HG03135 (cell line): ENCODE data around the gene SLC6A13.
"Not testable (repeated sequence)": the region's sequence is repeated elsewhere in the genome, so short reads cannot be mapped to it uniquely, and the experiment has no call there.

Source experiments
- ATAC-seq: cut with Tn5 transposase; IDR thresholded peaks from one replicate; pipeline ENCODE4 v1.9.1; 2021; ENCODE audit warnings: mild to moderate bottlenecking, moderate library complexity; ENCODE audit not compliant: unreplicated experiment

The SLC6A13 gene

DNA sequence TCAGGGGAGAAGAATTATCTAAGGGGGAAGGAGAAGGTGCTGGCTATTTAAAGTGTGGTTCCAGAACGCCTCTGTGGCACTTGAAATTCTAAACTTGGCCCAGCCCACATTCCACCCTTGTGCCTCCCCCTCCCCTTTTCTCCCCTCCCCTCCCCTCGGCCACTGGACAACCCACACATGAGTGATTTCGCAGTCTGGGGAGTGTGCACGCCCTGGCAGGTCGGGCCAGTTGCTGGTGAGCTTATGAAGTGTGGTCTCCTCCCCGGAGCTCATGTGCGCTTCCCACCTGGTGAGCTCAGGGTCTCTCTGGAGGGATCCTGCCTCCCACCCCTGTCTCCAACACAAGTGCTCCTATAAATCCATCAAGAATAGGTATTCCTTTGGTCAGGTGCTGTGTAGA, at the start of gene SLC6A13:
Gene SLC6A13, minus strand, starts transcription at position 20 of the 400 bp plus-strand sequence. CDS start 2,784 bp downstream, outside the sequence.
- no peak for ATAC-seq

DNA sequence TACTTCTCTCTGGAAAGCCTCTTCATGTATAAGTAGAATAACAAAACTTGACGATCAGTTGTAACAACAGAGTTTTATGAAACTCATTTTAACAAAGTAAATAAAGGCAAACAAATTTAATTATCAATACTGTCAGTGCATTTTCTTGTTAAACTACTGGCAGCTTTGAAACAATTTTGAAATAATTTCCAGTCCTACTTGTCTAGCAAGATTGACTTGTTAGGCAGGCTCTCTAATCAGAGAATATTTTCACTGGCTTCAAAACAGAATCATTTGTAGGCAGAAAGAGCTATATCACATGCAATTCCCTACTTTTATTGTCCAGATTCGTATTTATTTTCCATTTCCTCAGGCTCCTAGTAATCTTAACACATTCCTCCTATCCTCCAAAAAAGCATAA, 45.9 kb upstream of the SLC6A13 start:
- ATAC-seq = no peak

DNA sequence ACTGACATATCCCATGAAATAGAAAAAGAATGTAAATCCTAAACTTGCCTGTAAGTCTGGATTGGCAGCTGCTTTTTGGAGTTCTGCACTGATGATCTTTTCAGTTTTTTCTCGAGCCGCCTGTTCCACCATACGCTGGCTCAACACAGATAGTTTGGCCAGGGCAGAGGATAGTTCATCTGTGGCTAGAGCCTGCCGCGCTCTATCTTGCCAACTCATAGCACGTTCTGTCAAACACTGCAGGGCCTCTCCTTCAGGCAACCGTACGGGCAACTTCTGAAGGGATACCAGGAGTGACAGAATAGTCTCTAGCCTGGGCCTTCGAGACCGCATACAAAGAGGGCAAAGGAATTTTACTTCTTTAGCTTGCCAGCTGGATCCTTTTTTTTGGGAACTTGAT, 44.8 kb upstream of the SLC6A13 start:
- ATAC-seq = no peak

DNA sequence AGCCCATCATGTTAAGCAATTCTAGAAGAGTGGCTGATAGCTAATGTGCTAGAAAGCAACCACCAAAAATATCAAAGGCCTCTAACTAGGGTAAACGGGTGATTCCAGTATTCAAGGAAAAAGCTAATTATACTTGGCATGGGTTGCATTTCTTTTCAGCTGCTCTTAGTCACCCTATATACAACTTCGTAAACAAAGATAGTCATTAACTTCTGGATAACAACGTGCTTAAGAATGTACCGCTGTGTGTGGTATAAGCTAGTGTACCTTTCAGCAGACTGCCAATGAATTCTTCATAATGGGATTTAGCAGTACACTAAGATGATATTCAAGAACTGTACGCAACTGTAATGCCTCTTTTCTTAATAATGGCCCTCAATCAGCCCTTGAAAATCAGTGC, 42.2 kb upstream of the SLC6A13 start:
- ATAC-seq = no peak

DNA sequence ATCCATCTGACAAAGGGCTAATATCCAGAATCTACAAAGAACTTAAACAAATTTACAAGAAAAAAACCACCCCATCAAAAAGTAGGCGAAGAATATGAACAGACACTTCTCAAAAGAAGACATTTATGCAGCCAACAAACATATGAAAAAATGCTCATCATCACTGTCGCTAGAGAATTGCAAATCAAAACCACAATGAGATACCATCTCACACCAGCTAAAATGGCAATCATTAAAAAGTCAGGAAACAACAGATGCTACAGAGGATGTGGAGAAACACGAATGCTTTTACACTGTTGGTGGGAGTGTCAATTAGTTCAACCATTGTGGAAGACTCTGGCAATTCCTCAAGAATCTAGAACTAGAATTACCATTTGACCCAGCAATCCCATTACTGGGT, 40.1 kb upstream of the SLC6A13 start:
- ATAC-seq = not testable (repeated sequence)

DNA sequence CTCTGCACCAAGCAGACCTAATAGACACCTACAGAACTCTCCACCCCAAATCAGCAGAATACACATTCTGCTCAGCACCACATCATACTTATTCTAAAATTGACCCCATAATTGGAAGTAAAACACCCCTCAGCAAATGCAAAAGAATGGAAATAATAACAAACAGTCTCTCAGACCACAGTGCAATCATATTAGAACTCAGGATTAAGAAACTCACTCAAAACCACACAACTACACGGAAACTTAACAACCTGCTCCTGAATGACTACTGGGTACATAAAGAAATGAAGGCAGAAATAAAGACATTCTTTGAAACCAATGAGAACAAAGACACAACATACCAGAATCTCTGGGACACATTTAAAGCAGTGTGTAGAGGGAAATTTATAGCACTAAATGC, 37.5 kb upstream of the SLC6A13 start:
- not testable (repeated sequence) for ATAC-seq

DNA sequence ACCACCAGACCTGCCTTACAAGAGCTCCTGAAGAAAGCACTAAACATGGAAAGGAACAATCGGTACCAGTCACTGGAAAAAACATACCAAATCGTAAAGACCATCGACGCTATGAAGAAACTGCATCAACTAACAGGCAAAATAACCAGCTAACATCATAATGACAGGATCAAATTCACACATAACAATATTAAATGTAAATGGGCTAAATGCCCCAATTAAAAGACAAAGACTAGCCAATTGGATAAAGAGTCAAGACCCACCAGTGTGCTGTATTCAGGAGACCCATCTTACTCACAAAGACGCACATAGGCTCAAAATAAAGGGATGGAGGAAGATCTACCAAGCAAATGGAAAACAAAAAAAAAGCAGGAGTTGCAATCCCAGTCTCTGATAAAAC, 36.9 kb upstream of the SLC6A13 start:
- ATAC-seq = not testable (repeated sequence)

DNA sequence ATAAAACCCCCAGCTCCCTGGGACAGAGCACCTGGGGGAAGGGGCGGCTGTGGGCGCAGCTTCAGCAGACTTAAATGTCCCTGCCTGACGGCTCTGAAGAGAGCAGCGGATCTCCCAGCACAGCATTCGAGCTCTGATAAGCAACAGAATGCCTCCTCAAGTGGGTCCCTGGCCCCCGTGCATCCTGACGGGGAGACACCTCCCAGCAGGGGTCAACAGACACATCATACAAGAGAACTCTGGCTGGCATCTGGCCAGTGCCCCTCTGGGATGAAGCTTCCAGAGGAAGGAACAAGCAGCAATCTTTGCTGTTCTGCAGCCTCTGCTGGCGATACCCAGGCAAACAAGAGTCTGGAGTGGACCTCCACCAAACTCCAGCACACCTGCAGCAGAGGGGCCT, 35.4 kb upstream of the SLC6A13 start:
- not testable (repeated sequence) for ATAC-seq

DNA sequence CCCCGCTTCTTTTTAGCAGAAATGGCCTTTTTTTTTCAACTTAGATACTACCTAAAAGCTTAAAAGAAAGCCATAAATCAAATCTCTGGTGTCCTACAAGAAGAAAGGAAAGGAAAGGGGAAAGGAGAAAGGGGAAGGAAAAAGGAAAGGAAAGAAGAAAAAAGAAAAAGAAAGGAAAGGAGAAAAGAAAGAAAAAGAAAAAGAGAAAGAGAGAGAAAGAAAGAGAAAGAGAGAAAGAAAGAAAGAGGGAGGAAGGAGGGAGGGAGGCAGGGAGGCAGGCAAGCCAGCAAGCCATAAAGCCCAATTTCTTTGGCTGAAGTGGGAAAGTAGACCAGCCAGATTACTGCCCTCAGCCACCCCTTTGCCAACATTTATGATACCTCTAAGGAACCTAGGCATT, 32.5 kb upstream of the SLC6A13 start:
- ATAC-seq = no peak

DNA sequence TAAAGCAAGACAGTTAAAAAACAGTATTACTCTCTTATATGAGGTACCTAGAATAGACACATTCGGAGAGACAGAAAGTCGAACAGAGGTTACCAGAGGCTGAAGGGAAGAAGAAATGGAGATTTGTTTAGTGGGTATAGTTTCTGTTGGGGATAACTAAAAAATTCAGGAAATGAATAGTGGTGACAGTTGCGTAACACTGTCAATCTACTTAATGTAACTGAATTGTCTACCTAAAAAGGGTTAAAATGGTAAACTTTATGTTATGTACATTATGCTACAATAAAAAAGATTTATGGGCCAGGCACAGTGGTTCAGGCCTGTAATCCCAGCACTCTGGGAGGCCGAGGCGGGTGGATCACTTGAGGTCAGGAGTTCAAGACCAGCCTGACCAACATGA, 30.6 kb upstream of the SLC6A13 start:
- ATAC-seq = no peak

DNA sequence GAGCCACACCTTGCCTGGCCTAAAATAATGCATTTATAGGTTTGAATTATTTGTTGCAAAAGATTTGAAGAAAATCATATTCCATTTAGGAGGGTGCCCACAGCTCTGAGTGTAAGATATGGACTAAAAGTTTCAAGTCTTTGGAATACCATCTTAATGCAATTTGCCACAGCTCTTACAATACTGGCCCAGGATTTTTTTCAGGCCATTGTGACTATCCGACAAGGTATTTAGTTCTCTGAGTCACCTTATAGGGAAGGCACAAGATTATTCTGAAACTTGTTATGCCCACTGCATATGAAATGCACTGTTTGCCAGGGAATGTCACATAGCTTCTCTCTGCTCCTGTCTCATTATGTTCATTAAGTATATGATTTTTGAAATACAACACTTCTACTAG, 29.6 kb upstream of the SLC6A13 start:
- no peak for ATAC-seq

DNA sequence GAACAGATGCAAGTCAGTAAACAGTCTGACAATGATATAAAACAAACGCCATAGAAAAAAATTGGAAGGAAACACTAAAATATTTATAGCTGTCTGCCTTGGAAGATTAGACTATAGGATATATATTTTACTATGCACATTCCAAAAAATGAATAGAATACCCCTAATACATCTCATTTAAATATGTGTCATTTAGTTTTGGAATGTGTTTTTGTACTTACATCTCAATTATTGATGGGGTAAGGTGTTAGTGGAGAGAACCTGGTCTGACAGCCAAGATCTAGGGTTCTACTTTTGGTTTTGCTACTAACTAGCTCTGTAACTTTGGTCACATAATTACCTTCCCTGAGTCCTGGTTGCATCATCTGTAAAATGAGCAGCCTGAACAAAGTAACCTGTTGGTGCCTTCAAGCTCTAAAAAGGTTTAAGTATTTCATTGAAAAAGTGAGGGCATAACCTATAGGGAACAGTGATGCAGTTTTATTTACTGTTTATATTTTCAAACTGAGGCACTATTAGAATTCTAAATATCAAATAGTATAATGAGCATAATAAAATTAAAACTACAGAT, 28.6 kb upstream of the SLC6A13 start:
- ATAC-seq = no peak

DNA sequence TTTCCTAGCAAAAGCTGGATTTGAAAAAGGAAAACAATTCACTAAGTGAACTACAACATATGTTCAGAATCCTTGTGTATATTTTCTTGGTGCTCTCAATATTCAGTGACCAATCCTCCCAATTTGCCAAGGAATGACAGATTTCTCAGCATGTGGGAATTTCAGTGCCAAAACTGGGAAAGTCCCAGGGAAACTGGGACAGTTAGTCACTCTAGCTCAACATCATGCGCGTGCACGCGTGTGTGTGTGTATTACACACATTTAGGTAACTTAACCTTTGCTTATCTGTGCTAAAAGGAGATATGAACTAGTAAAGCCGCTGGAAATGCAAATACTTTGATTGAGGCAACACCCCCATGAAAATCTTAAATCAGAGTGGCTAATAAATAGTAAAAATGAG, 26.1 kb upstream of the SLC6A13 start:
- ATAC-seq = no peak

DNA sequence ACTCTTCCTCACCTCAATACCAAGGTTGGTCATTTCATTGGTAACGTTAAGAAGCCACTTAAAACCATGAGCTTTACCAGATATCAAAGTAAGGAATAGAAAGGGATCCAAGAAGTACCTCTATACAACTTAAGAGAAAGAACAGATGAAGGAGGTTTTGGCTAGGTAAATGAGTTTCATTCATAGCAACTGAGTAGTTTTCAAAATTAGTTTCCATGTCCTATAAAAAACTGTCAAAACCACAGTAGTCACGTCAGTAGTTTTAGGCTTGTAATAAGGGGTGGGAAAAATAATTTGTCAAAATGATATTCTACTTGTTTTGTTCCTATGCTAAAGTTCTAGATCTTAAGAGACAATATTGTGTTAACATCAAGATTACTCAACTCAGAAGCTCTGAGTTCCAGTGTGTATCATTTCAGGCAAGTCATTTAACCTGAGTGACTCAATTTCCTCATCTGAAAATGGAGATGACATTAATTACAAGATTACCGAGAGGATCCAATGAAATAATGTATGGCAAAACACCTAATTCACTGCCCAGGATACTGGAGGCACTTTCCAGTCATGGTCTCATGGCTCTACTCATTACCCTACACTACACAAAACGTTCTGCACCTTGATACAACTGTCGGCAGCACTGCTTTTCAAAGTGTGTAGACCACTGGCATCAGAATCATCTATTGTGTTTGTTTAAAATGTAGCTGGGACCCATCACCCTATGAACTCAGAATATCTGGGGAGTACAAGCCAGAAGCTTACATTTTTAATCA, 24.1 kb upstream of the SLC6A13 start:
- no peak for ATAC-seq

DNA sequence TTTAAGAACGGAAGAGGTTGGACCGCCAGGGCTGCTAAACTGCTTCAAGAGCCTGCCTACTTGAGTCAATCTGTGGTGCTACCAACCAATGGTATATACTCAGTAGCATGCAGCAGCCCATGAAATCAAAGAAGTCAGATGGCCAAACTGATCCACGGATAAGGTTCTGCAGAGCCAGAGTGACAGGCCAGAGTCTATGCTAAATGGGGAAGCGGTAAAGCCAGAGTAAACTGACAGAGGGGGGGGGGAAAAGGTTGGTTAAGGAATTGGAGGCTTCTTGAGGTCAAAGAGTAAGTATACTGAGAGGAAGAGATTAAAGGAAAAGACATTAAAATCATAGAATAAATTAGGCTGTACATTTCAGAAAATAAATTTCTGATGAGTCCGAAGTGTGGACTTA, 15.4 kb upstream of the SLC6A13 start:
- no peak for ATAC-seq

DNA sequence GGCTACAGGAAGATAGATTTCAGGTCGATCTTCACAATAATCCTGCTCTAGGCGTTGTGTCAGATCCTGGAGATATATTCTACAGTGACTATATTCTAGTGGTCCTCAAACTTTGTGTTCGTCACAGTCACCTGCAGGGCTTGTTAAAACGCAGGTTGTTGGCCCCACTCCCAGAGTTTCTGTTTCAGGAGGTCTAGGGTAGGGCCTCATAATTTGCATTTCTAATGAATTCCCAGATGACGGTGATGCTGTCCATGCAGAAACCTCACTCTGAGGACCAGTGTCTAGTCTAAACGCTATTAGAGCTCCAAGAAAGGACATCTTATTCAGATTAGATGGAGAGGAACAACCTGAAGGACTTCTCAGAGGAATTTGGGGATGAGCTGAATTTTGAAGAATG, 13.2 kb upstream of the SLC6A13 start:
- ATAC-seq = no peak

DNA sequence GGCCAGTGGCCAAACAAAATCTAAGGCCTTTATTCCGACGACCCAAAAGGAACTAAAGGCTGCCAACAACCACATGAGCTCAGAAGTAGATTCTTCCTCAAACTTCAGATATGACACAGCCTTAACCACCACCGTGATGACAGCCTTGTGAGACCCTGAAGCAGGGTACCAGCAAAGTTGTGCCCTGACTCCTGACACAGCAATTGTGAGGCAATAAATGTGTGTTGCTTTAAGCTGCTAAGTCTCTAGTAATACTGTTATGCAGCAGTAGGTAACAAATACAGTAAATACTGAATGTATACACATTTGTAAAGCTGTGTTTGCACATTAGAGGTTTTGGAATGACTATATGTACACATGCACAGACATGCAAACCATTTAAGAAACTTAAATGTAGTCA, 10.7 kb upstream of the SLC6A13 start:
- ATAC-seq = no peak

DNA sequence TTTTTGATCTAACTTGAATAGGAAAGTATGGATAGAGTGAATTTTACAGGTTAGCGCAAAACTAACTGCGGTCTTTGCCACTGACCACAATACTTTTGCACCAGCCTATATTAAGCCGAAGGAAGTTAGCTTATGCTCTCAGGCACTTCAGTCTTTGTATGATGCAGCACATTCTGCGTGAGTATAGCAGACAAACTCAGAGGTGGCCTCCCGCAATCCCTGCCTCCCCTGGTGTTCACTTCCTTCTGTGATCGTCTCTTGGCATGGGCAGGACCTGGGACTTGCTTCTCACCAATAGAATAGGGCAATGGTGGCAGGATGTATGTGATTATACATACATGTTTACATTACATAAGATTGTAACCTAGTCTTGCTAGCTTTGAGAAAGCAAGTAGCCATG, 10.3 kb upstream of the SLC6A13 start:
- no peak for ATAC-seq

DNA sequence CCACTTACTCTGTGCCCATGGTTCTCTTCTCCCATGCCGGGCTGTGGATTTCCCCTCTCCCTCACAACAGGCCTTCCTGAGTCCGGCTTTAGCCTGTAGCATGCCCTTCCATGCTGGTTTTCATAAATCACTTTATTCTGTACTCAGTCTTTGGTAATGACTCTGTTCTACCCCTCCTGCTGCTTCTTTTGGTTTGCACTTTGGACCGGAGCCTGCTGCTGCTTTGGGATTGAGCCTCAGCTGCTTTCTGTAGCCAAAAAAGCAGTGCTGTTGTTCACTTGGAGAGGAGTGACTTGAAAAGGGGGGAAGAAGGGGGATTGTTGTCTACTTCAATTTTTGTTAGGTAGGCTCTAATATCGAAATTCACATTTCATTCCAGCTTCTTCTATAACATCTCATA, 8.5 kb upstream of the SLC6A13 start:
- no peak for ATAC-seq

DNA sequence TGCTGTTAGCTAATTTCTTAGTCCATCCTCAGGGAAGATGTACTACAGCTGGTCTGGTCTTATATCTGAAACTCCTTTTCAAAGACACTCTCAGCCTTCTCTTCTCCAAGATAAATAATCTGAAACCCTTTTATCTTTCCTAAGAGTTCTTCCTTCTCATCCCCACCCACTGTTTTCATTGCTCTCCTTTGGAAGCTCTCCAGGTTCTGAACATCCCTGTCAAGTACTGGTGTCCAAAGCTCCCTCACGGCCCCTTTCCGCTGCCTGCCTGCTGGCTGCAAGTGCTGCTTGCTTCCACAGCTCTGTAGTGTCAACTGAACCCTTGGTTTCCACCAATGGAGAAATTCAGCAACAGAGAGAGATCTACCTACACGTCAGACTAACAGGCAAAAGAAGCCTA, 6.6 kb upstream of the SLC6A13 start:
- no peak for ATAC-seq

DNA sequence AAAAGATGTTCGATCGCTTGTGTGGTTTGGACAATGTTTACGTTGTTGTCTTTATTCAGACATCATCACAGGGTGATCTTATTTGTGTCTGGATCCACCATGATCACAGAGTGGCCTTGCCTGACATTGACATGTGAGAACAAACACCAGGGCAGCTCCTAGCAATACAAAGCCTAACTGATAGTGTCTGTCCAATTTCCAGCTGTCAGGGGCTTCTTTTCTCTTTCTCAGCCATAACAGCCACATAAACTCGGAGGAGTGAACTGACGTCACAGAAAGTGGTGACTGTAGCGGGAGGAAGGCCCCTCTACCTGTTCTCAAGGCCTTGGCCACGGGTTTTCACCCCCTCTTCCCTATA, 5.8 kb upstream of the SLC6A13 start:
- no peak for ATAC-seq

DNA sequence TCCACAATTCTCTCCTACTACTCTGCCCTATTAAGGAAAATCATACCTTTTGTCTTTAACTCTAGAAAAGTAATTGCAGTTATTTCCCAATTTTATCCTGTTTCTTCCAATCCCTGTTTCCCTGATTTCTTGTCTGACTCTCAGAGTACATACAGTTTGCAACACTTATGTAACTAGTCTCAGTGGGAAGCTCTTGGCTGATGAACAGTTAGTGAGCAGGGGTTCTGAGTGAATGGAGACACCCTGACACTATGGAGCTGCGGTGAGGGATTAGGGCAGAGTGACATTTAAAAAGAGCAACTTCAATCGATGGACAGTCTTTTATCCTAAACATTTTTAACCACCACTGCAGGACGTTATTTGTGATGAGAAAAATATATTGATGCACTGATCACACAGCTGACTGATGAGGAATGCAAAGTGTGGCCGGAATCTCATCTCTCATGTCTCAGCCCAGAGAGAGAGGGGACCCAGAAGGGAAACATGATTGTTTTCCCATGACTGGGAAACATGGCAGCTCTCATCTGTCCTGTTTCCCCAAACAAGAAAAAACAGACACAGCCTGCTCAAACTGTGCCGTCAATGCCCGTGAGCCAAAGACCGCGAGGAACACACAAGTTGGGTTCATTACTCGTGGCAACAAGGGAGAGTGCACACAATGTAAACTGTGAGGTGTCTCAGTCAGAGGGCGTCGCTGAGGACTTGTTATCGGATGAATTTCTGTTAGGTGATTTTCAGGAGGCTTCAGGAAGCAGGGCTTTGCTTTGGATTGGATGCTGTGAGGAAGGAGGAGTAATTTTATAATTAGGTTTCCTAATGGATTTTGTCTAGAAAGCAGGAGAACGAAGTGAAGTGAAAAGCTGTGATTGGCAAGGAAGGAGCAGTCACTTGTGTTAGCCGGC, 5.2 kb upstream of the SLC6A13 start:
- ATAC-seq = no peak
